ENCODE measurements around the gene RNF14.
"Not testable (repeated sequence)": the region's sequence is repeated elsewhere in the genome, so short reads cannot be mapped to it uniquely, and the experiment has no call there.

RNF14 gene

GRCh38 chr5:142015781-142016533 lies 47.1 kb downstream of the RNF14 start:
- DNase-seq (ENCODE audit: low read depth), result no peak

GRCh38 chr5:142016556-142016955 lies 47.7 kb downstream of the RNF14 start:
- DNase-seq (ENCODE audit: low read depth), result no peak

- DNase-seq (ENCODE audit: low read depth), result no peak
Measured at GRCh38 chr5:142017832-142018427, 49.0 kb downstream of the RNF14 start.

GRCh38 chr5:142020122-142020659 lies 51.3 kb downstream of the RNF14 start:
- no peak for DNase-seq (ENCODE audit: low read depth)

GRCh38 chr5:142023836-142024235 lies 54.9 kb downstream of the RNF14 start:
- no peak for DNase-seq (ENCODE audit: low read depth)

- peak; percentile 67 for DNase-seq (ENCODE audit: low read depth)
Measured at GRCh38 chr5:142024771-142025304, 55.9 kb downstream of the RNF14 start.

GRCh38 chr5:142025637-142026036 lies 56.7 kb downstream of the RNF14 start:
- no peak for DNase-seq (ENCODE audit: low read depth)

GRCh38 chr5:142032150-142032549 lies 63.2 kb downstream of the RNF14 start:
- no peak for DNase-seq (ENCODE audit: low read depth)

GRCh38 chr5:142032747-142033631 lies 64.1 kb downstream of the RNF14 start:
- DNase-seq (ENCODE audit: low read depth), result no peak

GRCh38 chr5:142033632-142034567 lies 65.0 kb downstream of the RNF14 start:
- DNase-seq (ENCODE audit: low read depth), result not testable (repeated sequence)

GRCh38 chr5:142034994-142035393 lies 66.1 kb downstream of the RNF14 start:
- DNase-seq (ENCODE audit: low read depth), result no peak

GRCh38 chr5:142036918-142037317 lies 68.0 kb downstream of the RNF14 start:
- no peak for DNase-seq (ENCODE audit: low read depth)

- DNase-seq (ENCODE audit: low read depth), result not testable (repeated sequence)
Measured at GRCh38 chr5:142037599-142037998, 68.7 kb downstream of the RNF14 start.

- DNase-seq (ENCODE audit: low read depth), result no peak
Measured at GRCh38 chr5:142038735-142039134, 69.8 kb downstream of the RNF14 start.

All from stimulated activated CD8-positive, alpha-beta memory T cell treated with anti-CD3 and anti-CD28 coated beads, Interleukin-15, amount 100 ng/mL, for 1 hour (primary cell).